Tibial nerve (tissue), 4 donors: ENCODE data around the gene DGKD. TPM values are rescaled to one million over a fixed set of nuclear protein-coding genes. Genes with fewer than 3 reads are reported as not detected.

Source experiments
- DNase-seq, 2 donors: peaks; one replicate each; pipeline ENCODE4 v3.0.0-alpha.2; 2019; ENCODE audit warnings: low spot score in 2 of 2
- H3K27ac ChIP-seq, 4 donors: fragments of 200-600 bp; sonication (generic) in 3 of 4; one replicate each; pipeline ENCODE4 v1.5.1; 2017 to 2019; ENCODE audit warnings: mild to moderate bottlenecking in 1 of 4
- H3K27me3 ChIP-seq, 2 donors: fragments of 200-600 bp; sonication (generic) in 1 of 2; one replicate each; pipeline versions ENCODE4 v1.5.1 to v1.6.0; 2017 to 2019
- H3K36me3 ChIP-seq, 3 donors: fragments of 200-600 bp; sonication (generic); one replicate each; pipeline ENCODE4 v1.5.1; 2018 to 2019
- H3K4me1 ChIP-seq, 4 donors: fragments of 200-600 bp; sonication (generic) in 3 of 4; one replicate each; pipeline ENCODE4 v1.5.1; 2017 to 2019
- H3K4me3 ChIP-seq, 4 donors: fragments of 200-600 bp; sonication (generic) in 3 of 4; one replicate each; pipeline ENCODE4 v1.5.1; 2017 to 2019; ENCODE audit warnings: mild to moderate bottlenecking in 1 of 4, moderate library complexity in 1 of 4
- H3K9me3 ChIP-seq, 4 donors: fragments of 200-600 bp; sonication (generic) in 3 of 4; one replicate each; pipeline ENCODE4 v1.5.1; 2017 to 2019
- CTCF ChIP-seq, 5 experiments: fragments of 200-600 bp in 3 of 5; fragments of 450-650 bp in 2 of 5; sonication (generic) in 3 of 5; IDR thresholded peaks; one replicate each; pipeline ENCODE4 v1.5.1; 2016 to 2019; ENCODE audit warnings: antibody characterized with exemption in 5 of 5, mild to moderate bottlenecking in 3 of 5, moderate library complexity in 2 of 5
- EP300 ChIP-seq, 2 donors: sonication (generic); formaldehyde crosslinking; IDR thresholded peaks; one replicate each; pipeline ENCODE4 v1.6.1; 2017; ENCODE audit warnings: antibody characterized with exemption in 2 of 2, mild to moderate bottlenecking in 1 of 2
- POLR2A ChIP-seq, 2 donors: fragments of 450-650 bp; IDR thresholded peaks; one replicate each; pipeline ENCODE4 v1.6.1; 2017; ENCODE audit warnings: antibody characterized with exemption in 2 of 2, mild to moderate bottlenecking in 2 of 2, moderate library complexity in 2 of 2
- WGBS, 2 donors: methylation state at CpG; one replicate each; pipeline ENCODE4 v1.1.5; 2018; 5-methylcytosine and 5-hydroxymethylcytosine counted together
- total RNA-seq, 4 donors: library from RNA; depleted of rRNA; stranded (reverse); fragments of >200 nt; gene quantifications; one replicate each; pipeline ENCODE4 v1.1.0, GENCODE V29; 2016

DGKD gene
- total RNA-seq, 4 donors from 2014 or later, result 6.5 to 11.7 (median 7.4) TPM

DNA sequence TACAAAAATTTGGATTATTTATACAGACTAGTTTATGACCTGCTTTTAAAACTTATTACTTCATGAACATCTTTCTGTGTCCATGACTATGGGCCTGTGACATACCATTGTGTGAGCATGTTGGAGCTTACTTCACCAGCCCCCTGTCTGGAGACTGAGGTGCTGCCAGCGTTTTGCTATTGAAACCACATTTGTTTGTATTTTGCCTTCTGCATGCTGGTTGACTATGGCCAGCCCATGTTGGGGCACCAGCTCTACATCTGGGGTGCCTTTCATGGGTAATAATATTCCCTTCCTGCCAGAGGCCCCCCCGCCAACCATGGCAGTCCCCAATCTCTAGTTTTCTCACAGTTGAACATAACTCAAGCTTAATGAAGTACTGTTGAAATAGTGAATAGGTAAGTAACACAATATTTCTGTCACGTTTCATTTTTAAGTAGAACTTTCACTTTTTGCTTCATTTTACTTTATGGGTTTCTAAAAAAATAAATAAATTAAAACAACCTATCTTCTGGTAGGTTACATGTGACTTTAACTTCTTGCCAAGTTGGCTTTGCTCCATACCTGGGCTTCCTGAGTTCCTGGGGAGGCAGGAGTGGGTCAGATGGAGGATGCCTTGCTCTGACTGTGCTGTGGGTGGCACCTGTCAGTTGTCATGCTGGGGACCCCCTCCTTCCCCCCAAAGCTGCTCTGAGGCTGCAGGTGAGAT lies 63.9 kb downstream of the DGKD start:
- WGBS, 2 donors, result 75 to 81% methylated on average over 3 of the region's 3 CpGs
- Histone ChIP-seq H3K27ac (no peak overlapping the region), H3K4me3 (no peak overlapping the region), H3K4me1 (peaks cover 0 to 32% (median 21%) of the 10 kb centered on the region in 4 donors), H3K9me3 (no peaks in the 10 kb centered on the region), H3K36me3 (no peaks in the 10 kb centered on the region), H3K27me3 (no peaks in the 10 kb centered on the region)
- no peak for TF ChIP-seq POLR2A (IDR thresholded peaks at IDR 0.05)
- no peak for TF ChIP-seq CTCF (IDR thresholded peaks at IDR 0.05)
- no peak for TF ChIP-seq EP300 (IDR thresholded peaks at IDR 0.05)
- DNase-seq, result no peak

GRCh38 chr2:233418761-233419546 lies 64.7 kb downstream of the DGKD start:
- TF ChIP-seq CTCF (IDR thresholded peaks at IDR 0.05), result no peak
- TF ChIP-seq EP300 (IDR thresholded peaks at IDR 0.05), result peak in 1 of 2 donors; percentile 10
- TF ChIP-seq POLR2A (IDR thresholded peaks at IDR 0.05), result no peak
- Histone ChIP-seq H3K27me3 (no peaks in the 10 kb centered on the region), H3K9me3 (no peaks in the 10 kb centered on the region), H3K36me3 (no peaks in the 10 kb centered on the region), H3K27ac (no peak overlapping the region), H3K4me3 (peak overlapping the region in 1 of 4 donors; percentile 5), H3K4me1 (peaks cover 0 to 31% (median 15%) of the 10 kb centered on the region in 4 donors)
- WGBS, 2 donors, result 63 to 84% methylated on average over 19 of the region's 19 CpGs
- DNase-seq, result no peak

DNA sequence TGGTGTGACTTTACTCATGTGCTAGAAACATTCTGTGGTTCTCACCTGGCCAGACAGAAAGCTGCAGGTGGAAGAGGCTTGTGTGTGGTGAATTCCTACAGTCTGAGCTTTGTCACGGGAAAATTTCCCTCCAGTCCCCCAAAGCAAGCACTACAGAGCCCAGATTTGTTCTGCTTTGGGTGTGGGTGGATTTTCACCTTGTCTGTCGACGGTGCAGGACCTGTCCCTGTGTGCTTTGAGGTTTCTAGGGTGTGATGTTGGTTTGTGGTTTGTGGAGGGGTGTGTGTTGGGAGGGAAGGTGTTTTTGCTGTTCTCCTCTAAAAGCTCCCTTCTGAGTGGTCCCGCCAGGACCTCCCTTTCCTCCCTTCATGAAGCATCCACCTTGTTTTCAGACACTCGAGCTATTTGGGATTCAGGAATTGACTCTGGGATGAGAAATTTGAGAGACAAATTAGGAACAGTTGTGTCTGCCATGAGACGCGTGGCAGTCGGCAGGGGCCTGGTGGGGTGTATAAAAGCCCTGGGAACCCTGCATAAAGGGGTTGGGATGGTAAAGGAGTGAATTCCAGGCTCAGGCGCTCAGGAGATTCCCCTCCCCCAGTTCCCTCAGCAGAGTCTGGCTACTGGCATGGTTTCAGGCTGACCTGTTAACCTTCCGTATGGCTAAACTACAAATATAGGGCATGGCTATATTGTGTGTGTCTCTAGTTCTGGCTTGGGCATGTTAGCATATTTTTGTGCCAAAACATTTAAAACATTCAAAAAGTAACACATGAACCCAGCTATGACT lies 65.5 kb downstream of the DGKD start:
- Histone ChIP-seq H3K4me1 (peaks cover 0 to 26% (median 10%) of the 10 kb centered on the region in 4 donors), H3K27me3 (no peaks in the 10 kb centered on the region), H3K4me3 (no peak overlapping the region), H3K27ac (no peak overlapping the region), H3K9me3 (no peaks in the 10 kb centered on the region), H3K36me3 (peaks cover 0 to 5% (median 0%) of the 10 kb centered on the region in 3 donors)
- no peak for DNase-seq
- 60 to 63% methylated on average over 10 of the region's 10 CpGs for WGBS, 2 donors
- TF ChIP-seq CTCF (IDR thresholded peaks at IDR 0.05), result no peak
- TF ChIP-seq EP300 (IDR thresholded peaks at IDR 0.05), result no peak
- TF ChIP-seq POLR2A (IDR thresholded peaks at IDR 0.05), result no peak

DNA sequence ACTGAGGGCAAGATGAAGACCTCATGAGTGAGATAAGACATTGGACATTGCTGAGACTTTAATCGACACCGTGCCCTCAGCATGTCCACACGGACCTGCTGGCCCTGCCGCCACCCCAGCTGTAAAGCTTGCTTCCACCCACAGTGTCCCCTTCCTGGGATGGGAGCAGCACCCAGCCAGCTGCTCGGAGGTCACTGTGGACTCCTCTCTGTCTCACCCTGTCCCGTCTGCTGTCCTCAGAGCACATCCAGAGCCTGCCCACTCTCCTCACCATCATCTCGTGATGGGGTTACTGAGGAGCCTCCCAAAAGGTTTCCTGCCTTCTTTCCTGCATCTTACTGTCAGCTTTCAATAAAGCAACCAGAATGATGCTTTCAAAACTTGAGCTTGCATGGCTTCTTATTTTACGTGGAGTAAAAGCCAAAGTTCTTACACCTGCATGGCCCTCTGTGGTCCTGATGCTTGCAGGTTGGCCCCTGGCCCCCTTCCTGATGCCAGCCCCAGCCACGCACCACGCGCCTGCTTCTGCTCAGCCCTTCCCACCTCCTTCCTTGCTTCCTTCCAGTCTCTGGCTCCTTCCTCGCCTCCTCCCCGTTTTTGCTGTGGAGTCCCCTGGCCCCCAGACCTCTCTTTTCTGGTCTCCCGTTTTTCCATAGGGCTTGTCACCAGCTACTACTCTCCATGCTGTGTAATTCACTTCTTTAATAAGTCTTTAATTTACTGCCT lies 67.0 kb downstream of the DGKD start:
- Histone ChIP-seq H3K27ac (peak overlapping the region in 1 of 4 donors; percentile 62), H3K4me3 (no peak overlapping the region), H3K36me3 (peaks cover 0 to 5% (median 0%) of the 10 kb centered on the region in 3 donors), H3K27me3 (no peaks in the 10 kb centered on the region), H3K4me1 (peaks cover 0 to 26% (median 10%) of the 10 kb centered on the region in 4 donors), H3K9me3 (no peaks in the 10 kb centered on the region)
- WGBS, 2 donors, result 91 to 92% methylated on average over 14 of the region's 14 CpGs
- no peak for TF ChIP-seq POLR2A (IDR thresholded peaks at IDR 0.05)
- TF ChIP-seq EP300 (IDR thresholded peaks at IDR 0.05), result no peak
- no peak for TF ChIP-seq CTCF (IDR thresholded peaks at IDR 0.05)
- no peak for DNase-seq
